Activated T-cell treated with anti-CD3 and anti-CD28 coated beads, Interleukin-2, amount 50 U/mL, for 1 hour (primary cell): Measurements from ENCODE around the gene BCL2L12.

ENCODE experiments used
- DNase-seq: peaks from one replicate; pipeline ENCODE4 v3.0.0-alpha.2; 2020

Gene BCL2L12

DNA sequence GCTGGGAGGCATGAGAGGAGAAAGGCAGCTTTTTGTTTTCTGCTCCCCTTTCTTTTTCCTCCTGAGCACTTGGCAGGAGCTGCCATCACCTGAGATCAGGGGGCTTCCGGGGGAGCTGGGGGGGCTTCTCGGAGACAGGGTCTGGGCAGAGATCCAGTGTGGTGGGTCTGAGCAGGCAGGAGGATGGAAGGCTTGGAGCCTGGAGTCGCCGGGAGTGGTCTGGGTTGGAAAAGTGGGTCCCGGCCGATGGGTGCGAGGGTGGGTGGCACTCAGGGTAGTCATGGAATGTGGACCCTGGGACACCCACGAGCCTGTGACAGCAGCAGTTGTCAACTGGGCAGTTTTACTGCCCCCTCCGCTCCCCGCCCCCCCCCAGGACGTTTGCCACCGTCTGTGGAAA lies 21.4 kb downstream of the BCL2L12 start:
- DNase-seq, result no peak

- DNase-seq, result no peak
Observed at GRCh38 chr19:49687566-49688316, 22.0 kb downstream of the BCL2L12 start.

DNA sequence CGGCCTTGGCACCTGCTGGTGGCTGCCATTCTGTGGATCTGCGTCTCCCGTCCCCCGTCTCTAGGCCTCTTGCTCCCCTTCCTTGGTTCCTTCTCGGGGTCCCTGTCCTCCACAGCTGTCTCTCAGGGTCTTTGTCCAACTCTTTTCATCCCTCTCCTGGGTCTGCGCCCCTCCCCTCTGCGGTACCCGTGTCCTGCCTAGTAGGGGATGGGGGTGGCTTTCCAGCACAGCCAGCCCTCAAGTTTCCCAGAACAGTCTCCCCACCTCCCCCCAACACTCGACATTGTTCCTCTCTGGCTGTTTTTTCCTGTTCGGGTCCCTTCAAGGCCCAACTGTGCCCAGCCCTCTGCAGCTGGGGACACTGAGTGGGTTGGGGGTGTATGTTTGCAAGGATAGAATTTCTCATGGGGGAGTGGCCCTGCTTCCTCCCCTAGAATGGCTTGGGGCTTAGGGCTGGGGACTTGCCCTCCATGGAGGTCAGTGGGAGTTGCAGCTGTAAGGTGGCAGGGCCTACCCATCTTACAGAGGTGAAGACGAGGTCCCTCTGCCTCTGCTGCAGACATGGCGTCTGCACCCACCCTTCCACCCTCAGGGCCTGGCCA lies 22.9 kb downstream of the BCL2L12 start:
- DNase-seq, result no peak

GRCh38 chr19:49689133-49690078 lies 23.7 kb downstream of the BCL2L12 start, which contains the start of gene ADM5:
Gene ADM5, plus strand, starts transcription at chr19:49689594. Its CDS starts 244 bp downstream, at chr19:49689838.
- DNase-seq, result peak; percentile 58

- DNase-seq, result no peak
Observed at GRCh38 chr19:49690079-49690655, 24.4 kb downstream of the BCL2L12 start.

GRCh38 chr19:49690656-49691242 lies 25.0 kb downstream of the BCL2L12 start, which contains the start of gene CPT1C:
Gene CPT1C, plus strand, starts transcription at chr19:49691116. Its CDS starts 1,137 bp downstream, at chr19:49692253.
- DNase-seq, result peak; percentile 60

- no peak for DNase-seq
Observed at GRCh38 chr19:49691243-49692146, 25.8 kb downstream of the BCL2L12 start.

- DNase-seq, result no peak
Observed at GRCh38 chr19:49692147-49692506, 26.4 kb downstream of the BCL2L12 start.

- no peak for DNase-seq
Observed at GRCh38 chr19:49696115-49696514, 30.4 kb downstream of the BCL2L12 start.

GRCh38 chr19:49696865-49697264 lies 31.1 kb downstream of the BCL2L12 start:
- DNase-seq, result no peak

GRCh38 chr19:49699364-49699763 lies 33.6 kb downstream of the BCL2L12 start:
- DNase-seq, result no peak

GRCh38 chr19:49700563-49700962 lies 34.8 kb downstream of the BCL2L12 start:
- DNase-seq, result no peak

DNA sequence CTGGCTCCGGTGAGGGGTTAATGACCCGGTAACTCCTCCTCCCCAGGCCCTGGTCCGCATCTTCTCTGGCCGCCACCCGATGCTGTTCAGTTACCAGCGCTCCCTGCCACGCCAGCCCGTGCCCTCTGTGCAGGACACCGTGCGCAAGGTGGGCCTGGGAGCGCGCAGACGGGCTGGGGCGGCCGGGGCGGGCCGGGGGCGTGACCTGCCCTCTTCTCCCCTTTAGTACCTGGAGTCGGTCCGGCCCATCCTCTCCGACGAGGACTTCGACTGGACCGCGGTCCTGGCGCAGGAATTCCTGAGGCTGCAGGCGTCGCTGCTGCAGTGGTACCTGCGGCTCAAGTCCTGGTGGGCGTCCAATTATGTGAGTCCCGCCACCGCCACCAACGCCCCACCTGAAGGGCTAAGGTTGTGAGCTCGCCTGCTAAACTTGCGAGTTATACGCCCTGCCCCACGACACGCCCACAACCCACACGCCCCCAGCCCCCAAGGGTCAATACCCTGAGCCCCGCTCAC lies 35.6 kb downstream of the BCL2L12 start:
- no peak for DNase-seq

- no peak for DNase-seq
Observed at GRCh38 chr19:49704888-49705642, 39.3 kb downstream of the BCL2L12 start.

DNA sequence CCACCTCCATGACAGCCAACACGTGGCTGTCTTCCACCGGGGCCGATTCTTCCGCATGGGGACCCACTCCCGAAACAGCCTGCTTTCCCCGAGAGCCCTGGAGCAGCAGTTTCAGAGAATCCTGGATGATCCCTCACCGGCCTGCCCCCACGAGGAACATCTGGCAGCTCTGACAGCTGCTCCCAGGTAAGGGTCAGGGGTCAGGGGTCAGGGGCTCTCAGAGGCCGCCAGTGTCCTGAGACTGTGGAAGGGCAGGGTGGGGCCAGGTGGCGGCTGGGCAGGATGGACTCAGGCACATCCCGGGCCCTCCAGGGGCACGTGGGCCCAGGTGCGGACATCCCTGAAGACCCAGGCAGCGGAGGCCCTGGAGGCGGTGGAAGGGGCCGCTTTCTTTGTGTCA lies 40.2 kb downstream of the BCL2L12 start:
- no peak for DNase-seq

- DNase-seq, result no peak
Observed at GRCh38 chr19:49710372-49710951, 44.7 kb downstream of the BCL2L12 start.

GRCh38 chr19:49712397-49712859 lies 46.7 kb downstream of the BCL2L12 start:
- DNase-seq, result no peak

GRCh38 chr19:49713236-49713845 lies 47.6 kb downstream of the BCL2L12 start:
- no peak for DNase-seq

- no peak for DNase-seq
Observed at GRCh38 chr19:49716154-49716553, 50.4 kb downstream of the BCL2L12 start.
